K562 (cell line): Measurements from ENCODE around the gene LHX3. TPM values are rescaled to one million over a fixed set of nuclear protein-coding genes. Genes with fewer than 3 reads are reported as not detected.
A peak's percentile ranks its signal among the peaks of the same experiment; 100 is the strongest.

Experiments
- CBX8 ChIP-seq: fragments of 200-600 bp; sonication (generic); IDR thresholded peaks from 2 replicates; pipeline ENCODE4 v1.6.1; 2012; ENCODE audit warnings: borderline replicate concordance, mixed run types, low read depth, mild to moderate bottlenecking, moderate library complexity, mixed read lengths, low read length, control low read depth, inconsistent platforms; ENCODE audit not compliant: poor library complexity, severe bottlenecking; ENCODE audit errors: extremely low read depth
- E2F3 ChIP-seq: fragments of 250-450 bp; sonication (Bioruptor Pico); IDR thresholded peaks from 2 replicates; pipeline ENCODE4 v1.4.0; 2020; ENCODE audit warnings: mild to moderate bottlenecking
- ETV6 ChIP-seq, 3 experiments: fragments of 150-350 bp in 1 of 3; sonication (generic) in 1 of 3; formaldehyde crosslinking in 1 of 3; IDR thresholded peaks; 2 replicates each; pipeline versions ENCODE4 v1.6.1 to v1.8.0; 2014 to 2022; ENCODE audit warnings: borderline replicate concordance in 2 of 3, low read depth in 2 of 3, antibody characterized with exemption in 1 of 3, low read length in 1 of 3, mild to moderate bottlenecking in 1 of 3, missing genetic modification reagents in 1 of 3
- FOXP1 ChIP-seq: sonication (generic); formaldehyde crosslinking; IDR thresholded peaks from 2 replicates; pipeline ENCODE4 v1.8.0; 2022; ENCODE audit warnings: mild to moderate bottlenecking, missing genetic modification reagents
- PCBP2 ChIP-seq: fragments of 200-400 bp; formaldehyde crosslinking; IDR thresholded peaks from 2 replicates; pipeline ENCODE4 v1.6.1; 2018; ENCODE audit warnings: low read length, low read depth, mild to moderate bottlenecking, moderate library complexity; ENCODE audit not compliant: poor library complexity, severe bottlenecking
- POLR2AphosphoS5 ChIP-seq: IDR thresholded peaks from 2 replicates; pipeline ENCODE4 v1.6.1; 2011; ENCODE audit warnings: mild to moderate bottlenecking, low read depth, low read length, moderate library complexity; ENCODE audit not compliant: control insufficient read depth, insufficient read depth
- RCOR1 ChIP-seq, 2 experiments: IDR thresholded peaks; 2 replicates each; pipeline ENCODE4 v1.6.1; 2012; ENCODE audit warnings: low read depth in 2 of 2, low read length in 2 of 2, borderline replicate concordance in 1 of 2, improper control_type of control experiment in 1 of 2
- SRF ChIP-seq, 2 experiments: fragments of 250-450, 450-650 bp in 1 of 2; sonication (Bioruptor Pico) in 1 of 2; sonication (generic) in 1 of 2; formaldehyde crosslinking; IDR thresholded peaks; 2 replicates each; pipeline versions ENCODE4 v1.5.0 to v1.5.1; 2020 to 2022; ENCODE audit warnings: mild to moderate bottlenecking in 1 of 2, missing genetic modification reagents in 1 of 2
- SRSF7 ChIP-seq: fragments of 200-400 bp; formaldehyde crosslinking; optimal IDR thresholded peaks from 2 replicates; pipeline ENCODE3; 2017; ENCODE audit warnings: mild to moderate bottlenecking, low read depth, low read length
- TSC22D4 ChIP-seq: fragments of 450-650 bp; IDR thresholded peaks from 2 replicates; pipeline ENCODE4 v1.6.1; 2016; ENCODE audit warnings: missing genetic modification characterization, missing biosample characterization, control low read depth
- ZNF584 ChIP-seq: fragments of 200-800 bp; sonication (Bioruptor generic); IDR thresholded peaks from 2 replicates; pipeline ENCODE4 v1.6.1; 2016; ENCODE audit warnings: low read depth, mild to moderate bottlenecking, missing genetic modification characterization, missing compliant biosample characterization
- ZNF717 ChIP-seq: fragments of 250-450 bp; sonication (Bioruptor Pico); IDR thresholded peaks from 2 replicates; pipeline ENCODE4 v1.5.0; 2021
- polyA plus RNA-seq, 8 experiments: library from polyadenylated mRNA; depleted of rRNA in 4 of 8; stranded (reverse) in 5 of 8; unstranded in 3 of 8; fragments of >200 nt; fragmentation: Nextera tagmentation in 2 of 8; fragmentation: Illumina TruSeq in 1 of 8; extraction: Ambion mirVana in 2 of 8; extraction: Trizol in 1 of 8; gene quantifications; 2 replicates each; pipeline versions ENCODE4 v1.2.1 to v1.2.3, GENCODE V29; 2011 to 2014; ENCODE audit warnings: inconsistent platforms in 1 of 8, missing spikeins in 1 of 8
- total RNA-seq, 7 experiments: library from RNA; depleted of rRNA in 6 of 7; stranded (reverse); fragments of >200 nt in 6 of 7; fragmentation: Illumina TruSeq in 2 of 7; extraction: Trizol in 2 of 7; gene quantifications; 2 replicates each; pipeline versions ENCODE4 v1.2.1 to v1.2.3, GENCODE V29; 2011 to 2021; ENCODE audit warnings: low replicate concordance in 1 of 7
- TF ChIP-seq, protein P1 (sequence below): sonication (generic); formaldehyde crosslinking; IDR thresholded peaks from 2 replicates; pipeline ENCODE4 v1.8.1; 2023; ENCODE audit warnings: mild to moderate bottlenecking, missing genetic modification reagents
- TF ChIP-seq, protein P2 (sequence below): fragments of 450-650 bp; formaldehyde crosslinking; IDR thresholded peaks from 2 replicates; pipeline ENCODE4 v1.4.0; 2022; ENCODE audit warnings: mild to moderate bottlenecking, moderate library complexity
- TF ChIP-seq, protein P3 (sequence below): fragments of 250-450 bp; sonication (Bioruptor Pico); IDR thresholded peaks from 2 replicates; pipeline ENCODE4 v1.4.0; 2020
- TF ChIP-seq, protein P4 (sequence below), 2 experiments: fragments of 450-650 bp; IDR thresholded peaks; 2 replicates each; pipeline ENCODE4 v1.6.1; 2018; ENCODE audit warnings: mild to moderate bottlenecking in 2 of 2, low read depth in 1 of 2; ENCODE audit not compliant: partially characterized antibody in 2 of 2
- TF ChIP-seq, protein P5 (sequence below): sonication (generic); formaldehyde crosslinking; IDR thresholded peaks from 2 replicates; pipeline ENCODE4 v1.9.0; 2022; ENCODE audit warnings: mild to moderate bottlenecking, missing genetic modification reagents

The LHX3 gene
- total and polyA plus RNA-seq, 9 of the 15 experiments (the other 6 are each of a cell fraction or from before 2014, with no cell fraction given): 0.09 TPM; not detected in 8

DNA sequence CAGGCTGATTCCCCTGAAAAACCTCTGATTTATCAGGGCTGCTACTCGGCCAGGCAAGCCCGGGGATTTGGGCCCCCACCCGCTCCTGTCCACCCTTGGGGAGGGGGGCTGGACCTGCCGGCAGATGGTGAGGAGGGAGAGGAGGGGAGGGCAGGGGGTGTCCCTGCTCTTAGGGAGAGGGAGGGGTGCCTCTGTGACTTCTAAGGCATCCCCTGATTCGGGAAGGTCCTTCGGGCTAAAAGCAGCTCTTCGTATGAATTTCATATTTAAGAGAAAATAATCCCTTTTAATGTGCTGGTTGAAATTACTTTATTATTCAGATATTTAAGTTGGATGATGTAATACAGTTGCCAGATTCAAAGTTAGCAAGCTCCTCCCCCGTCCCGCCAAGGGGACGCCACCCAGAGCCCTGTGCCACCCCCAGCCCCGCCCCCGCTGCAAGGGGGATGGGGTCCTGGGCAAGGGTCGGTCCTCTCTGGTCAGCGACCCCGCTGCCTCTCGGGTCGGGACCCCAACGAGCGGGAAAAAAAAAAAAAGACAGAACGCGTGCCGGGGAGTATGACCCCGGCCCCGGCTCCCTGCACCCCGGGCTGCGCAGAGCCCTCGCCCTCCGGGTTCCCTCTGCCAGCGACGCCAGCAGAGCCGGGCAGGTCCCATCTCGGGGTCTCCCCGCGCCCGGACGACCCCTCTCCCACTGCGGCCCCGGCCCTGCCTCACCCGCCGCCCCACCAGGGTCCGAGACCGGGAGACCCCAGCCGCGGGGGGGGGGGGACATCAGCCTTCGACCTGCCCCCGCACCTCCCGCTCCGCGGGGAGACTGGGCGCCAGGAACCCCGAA lies 12.4 kb downstream of the LHX3 start (continued):
- TF ChIP-seq, protein P1, sequence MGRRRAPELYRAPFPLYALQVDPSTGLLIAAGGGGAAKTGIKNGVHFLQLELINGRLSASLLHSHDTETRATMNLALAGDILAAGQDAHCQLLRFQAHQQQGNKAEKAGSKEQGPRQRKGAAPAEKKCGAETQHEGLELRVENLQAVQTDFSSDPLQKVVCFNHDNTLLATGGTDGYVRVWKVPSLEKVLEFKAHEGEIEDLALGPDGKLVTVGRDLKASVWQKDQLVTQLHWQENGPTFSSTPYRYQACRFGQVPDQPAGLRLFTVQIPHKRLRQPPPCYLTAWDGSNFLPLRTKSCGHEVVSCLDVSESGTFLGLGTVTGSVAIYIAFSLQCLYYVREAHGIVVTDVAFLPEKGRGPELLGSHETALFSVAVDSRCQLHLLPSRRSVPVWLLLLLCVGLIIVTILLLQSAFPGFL (CRISPR knock-in tag): no peak
- TF ChIP-seq CBX8: no peak
- TF ChIP-seq, protein P2, sequence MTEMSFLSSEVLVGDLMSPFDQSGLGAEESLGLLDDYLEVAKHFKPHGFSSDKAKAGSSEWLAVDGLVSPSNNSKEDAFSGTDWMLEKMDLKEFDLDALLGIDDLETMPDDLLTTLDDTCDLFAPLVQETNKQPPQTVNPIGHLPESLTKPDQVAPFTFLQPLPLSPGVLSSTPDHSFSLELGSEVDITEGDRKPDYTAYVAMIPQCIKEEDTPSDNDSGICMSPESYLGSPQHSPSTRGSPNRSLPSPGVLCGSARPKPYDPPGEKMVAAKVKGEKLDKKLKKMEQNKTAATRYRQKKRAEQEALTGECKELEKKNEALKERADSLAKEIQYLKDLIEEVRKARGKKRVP (CRISPR knock-in tag): peak; percentile 73
- TF ChIP-seq, protein P3, sequence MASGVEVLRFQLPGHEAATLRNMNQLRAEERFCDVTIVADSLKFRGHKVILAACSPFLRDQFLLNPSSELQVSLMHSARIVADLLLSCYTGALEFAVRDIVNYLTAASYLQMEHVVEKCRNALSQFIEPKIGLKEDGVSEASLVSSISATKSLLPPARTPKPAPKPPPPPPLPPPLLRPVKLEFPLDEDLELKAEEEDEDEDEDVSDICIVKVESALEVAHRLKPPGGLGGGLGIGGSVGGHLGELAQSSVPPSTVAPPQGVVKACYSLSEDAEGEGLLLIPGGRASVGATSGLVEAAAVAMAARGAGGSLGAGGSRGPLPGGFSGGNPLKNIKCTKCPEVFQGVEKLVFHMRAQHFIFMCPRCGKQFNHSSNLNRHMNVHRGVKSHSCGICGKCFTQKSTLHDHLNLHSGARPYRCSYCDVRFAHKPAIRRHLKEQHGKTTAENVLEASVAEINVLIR: no peak
- no peak for TF ChIP-seq SRSF7
- TF ChIP-seq, protein P4, sequence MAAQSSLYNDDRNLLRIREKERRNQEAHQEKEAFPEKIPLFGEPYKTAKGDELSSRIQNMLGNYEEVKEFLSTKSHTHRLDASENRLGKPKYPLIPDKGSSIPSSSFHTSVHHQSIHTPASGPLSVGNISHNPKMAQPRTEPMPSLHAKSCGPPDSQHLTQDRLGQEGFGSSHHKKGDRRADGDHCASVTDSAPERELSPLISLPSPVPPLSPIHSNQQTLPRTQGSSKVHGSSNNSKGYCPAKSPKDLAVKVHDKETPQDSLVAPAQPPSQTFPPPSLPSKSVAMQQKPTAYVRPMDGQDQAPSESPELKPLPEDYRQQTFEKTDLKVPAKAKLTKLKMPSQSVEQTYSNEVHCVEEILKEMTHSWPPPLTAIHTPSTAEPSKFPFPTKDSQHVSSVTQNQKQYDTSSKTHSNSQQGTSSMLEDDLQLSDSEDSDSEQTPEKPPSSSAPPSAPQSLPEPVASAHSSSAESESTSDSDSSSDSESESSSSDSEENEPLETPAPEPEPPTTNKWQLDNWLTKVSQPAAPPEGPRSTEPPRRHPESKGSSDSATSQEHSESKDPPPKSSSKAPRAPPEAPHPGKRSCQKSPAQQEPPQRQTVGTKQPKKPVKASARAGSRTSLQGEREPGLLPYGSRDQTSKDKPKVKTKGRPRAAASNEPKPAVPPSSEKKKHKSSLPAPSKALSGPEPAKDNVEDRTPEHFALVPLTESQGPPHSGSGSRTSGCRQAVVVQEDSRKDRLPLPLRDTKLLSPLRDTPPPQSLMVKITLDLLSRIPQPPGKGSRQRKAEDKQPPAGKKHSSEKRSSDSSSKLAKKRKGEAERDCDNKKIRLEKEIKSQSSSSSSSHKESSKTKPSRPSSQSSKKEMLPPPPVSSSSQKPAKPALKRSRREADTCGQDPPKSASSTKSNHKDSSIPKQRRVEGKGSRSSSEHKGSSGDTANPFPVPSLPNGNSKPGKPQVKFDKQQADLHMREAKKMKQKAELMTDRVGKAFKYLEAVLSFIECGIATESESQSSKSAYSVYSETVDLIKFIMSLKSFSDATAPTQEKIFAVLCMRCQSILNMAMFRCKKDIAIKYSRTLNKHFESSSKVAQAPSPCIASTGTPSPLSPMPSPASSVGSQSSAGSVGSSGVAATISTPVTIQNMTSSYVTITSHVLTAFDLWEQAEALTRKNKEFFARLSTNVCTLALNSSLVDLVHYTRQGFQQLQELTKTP (IDR thresholded peaks at IDR 0.05; ENCODE audit: low read depth in 1 of 2, partially characterized antibody in 2 of 2): no peak
- no peak for TF ChIP-seq ZNF717 (CRISPR knock-in tag)
- TF ChIP-seq E2F3 (CRISPR knock-in tag): no peak
- no peak for TF ChIP-seq FOXP1
- no peak for TF ChIP-seq SRF (CRISPR knock-in tag; IDR thresholded peaks at IDR 0.05)
- TF ChIP-seq ETV6 (IDR thresholded peaks at IDR 0.05; ENCODE audit: borderline replicate concordance in 1 of 2, low read depth in 2 of 2, low read length in 1 of 2): no peak
- no peak for TF ChIP-seq ETV6 (CRISPR knock-in tag; IDR thresholded peaks at IDR 0.05; ENCODE audit: borderline replicate concordance)
- no peak for TF ChIP-seq PCBP2
- TF ChIP-seq, protein P5, sequence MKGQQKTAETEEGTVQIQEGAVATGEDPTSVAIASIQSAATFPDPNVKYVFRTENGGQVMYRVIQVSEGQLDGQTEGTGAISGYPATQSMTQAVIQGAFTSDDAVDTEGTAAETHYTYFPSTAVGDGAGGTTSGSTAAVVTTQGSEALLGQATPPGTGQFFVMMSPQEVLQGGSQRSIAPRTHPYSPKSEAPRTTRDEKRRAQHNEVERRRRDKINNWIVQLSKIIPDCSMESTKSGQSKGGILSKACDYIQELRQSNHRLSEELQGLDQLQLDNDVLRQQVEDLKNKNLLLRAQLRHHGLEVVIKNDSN (CRISPR knock-in tag): no peak
- no peak for TF ChIP-seq TSC22D4
- no peak for TF ChIP-seq POLR2AphosphoS5
- TF ChIP-seq RCOR1 (IDR thresholded peaks at IDR 0.05; ENCODE audit: borderline replicate concordance in 1 of 2, low read depth in 2 of 2, low read length in 2 of 2): peak in 1 of 2 experiments; percentile 28; a peak in 1 of 4 replicates
- TF ChIP-seq ZNF584 (CRISPR knock-in tag): 0 out of 2 replicates have a peak, but pooled peaks have one; percentile 34
